K562 (cell line): ENCODE measurements around the gene DCPS. TPM values are rescaled to one million over a fixed set of nuclear protein-coding genes. Genes with fewer than 3 reads are reported as not detected.
A peak's percentile ranks its signal among the peaks of the same experiment; 100 is the strongest.

Experiments used
- ATAC-seq: fragments of 200-7000 bp; cut with Tn5 transposase; 3 replicates; pipeline ENCODE4 v1.9.1; 2020; ENCODE audit warnings: moderate library complexity
- BruUV-seq: library from RNA; stranded (reverse); fragments of 400-500 nt; replicated peaks from 2 replicates; lab custom pipeline; 2021; lab: Mats Ljungman, UMichigan
- CTCF ChIA-PET: fragments of 300-600 bp; formaldehyde crosslinking; extraction: SDS; loops from one replicate; lab custom pipeline; 2021; ENCODE audit warnings: low intra/inter-chr PET ratio; lab: Yijun Ruan, JAX
- POLR2A ChIA-PET: fragments of 300-600, 350-650 bp; sonication (Branson Sonifier 250); formaldehyde crosslinking; extraction: SDS; loops from one replicate; lab custom pipeline; 2021; ENCODE audit warnings: antibody characterized with exemption, inconsistent platforms; lab: Yijun Ruan, JAX
- DNase-seq, 4 experiments: peaks; one replicate each; pipeline versions ENCODE4 v3.0.0 to v3.0.0-alpha.2; 2011 to 2018; ENCODE audit warnings: low spot score in 3 of 4, mixed read lengths in 3 of 4; ENCODE audit errors: extremely low read depth in 1 of 4
- FAIRE-seq: peaks from 2 replicates; lab custom pipeline; 2011; peaks lifted over from hg19 to GRCh38; lab: Jason Lieb, UNC
- H2AFZ ChIP-seq: 2 replicates; pipeline ENCODE4 v1.6.0; 2011; ENCODE audit warnings: low read depth, low read length, control low read depth, inconsistent platforms
- H3K27ac ChIP-seq: fragments of 200-600 bp; 3 replicates; pipeline ENCODE4 v1.8.0; 2011; ENCODE audit warnings: low read depth, mild to moderate bottlenecking, control low read depth, inconsistent platforms, low read length, moderate library complexity, mixed read lengths; ENCODE audit errors: extremely low read depth
- H3K27me3 ChIP-seq, 2 experiments: fragments of 300-600 bp in 1 of 2; 2 replicates in 1 of 2; 3 replicates in 1 of 2; pipeline versions ENCODE4 v1.6.0 to v1.8.0; 2011; ENCODE audit warnings: inconsistent platforms in 2 of 2, low read length in 2 of 2, mild to moderate bottlenecking in 1 of 2, mixed read lengths in 1 of 2, moderate library complexity in 1 of 2; ENCODE audit not compliant: control insufficient read depth in 2 of 2, insufficient read depth in 2 of 2
- H3K36me3 ChIP-seq: fragments of 300-600 bp; 3 replicates; pipeline ENCODE4 v1.8.0; 2011; ENCODE audit warnings: mild to moderate bottlenecking, low read length, inconsistent platforms; ENCODE audit not compliant: control insufficient read depth, insufficient read depth
- H3K4me1 ChIP-seq, 2 experiments: fragments of 200-600 bp in 1 of 2; replicated peaks in 1 of 2; 2 replicates in 1 of 2; 3 replicates in 1 of 2; pipeline versions ENCODE4 v1.5.1 to v1.8.0; 2011; ENCODE audit warnings: inconsistent platforms in 2 of 2, low read length in 2 of 2, mild to moderate bottlenecking in 1 of 2, mixed read lengths in 1 of 2, moderate library complexity in 1 of 2; ENCODE audit not compliant: control insufficient read depth in 2 of 2, insufficient read depth in 2 of 2
- H3K4me2 ChIP-seq: 2 replicates; pipeline ENCODE4 v1.6.1; 2011; ENCODE audit warnings: low read length, control low read depth, inconsistent platforms, mixed read lengths; ENCODE audit not compliant: insufficient read depth
- H3K4me3 ChIP-seq: fragments of 200-600 bp; sonication (generic), shearing (Covaris generic); 2 replicates; pipeline ENCODE4 v1.5.1; 2016; ENCODE audit warnings: control low read depth, inconsistent platforms
- H3K79me2 ChIP-seq: fragments of 200-600 bp; 3 replicates; pipeline ENCODE4 v1.8.0; 2011; ENCODE audit warnings: low read length, inconsistent platforms; ENCODE audit not compliant: control insufficient read depth, insufficient read depth
- H3K9ac ChIP-seq, 2 experiments: 2 replicates each; pipeline versions ENCODE4 v1.6.0 to v1.6.1; 2011; ENCODE audit warnings: low read depth in 2 of 2, low read length in 2 of 2, control low read depth in 1 of 2, inconsistent platforms in 1 of 2, mild to moderate bottlenecking in 1 of 2, mixed read lengths in 1 of 2; ENCODE audit not compliant: insufficient read depth in 1 of 2
- H3K9me1 ChIP-seq: one replicate; pipeline ENCODE4 v1.6.0; 2011; ENCODE audit warnings: inconsistent platforms, mild to moderate bottlenecking, low read length, moderate library complexity; ENCODE audit not compliant: control insufficient read depth, insufficient read depth
- H3K9me3 ChIP-seq: replicated peaks from 2 replicates; pipeline ENCODE4 v1.5.1; 2011; ENCODE audit warnings: low read depth, low read length, inconsistent platforms; ENCODE audit not compliant: control insufficient read depth, insufficient read depth
- H4K20me1 ChIP-seq: replicated peaks from 2 replicates; pipeline ENCODE4 v1.6.1; 2011; ENCODE audit warnings: low read length, inconsistent platforms, mixed read lengths; ENCODE audit not compliant: control insufficient read depth, insufficient read depth
- BCOR ChIP-seq: fragments of 450-650 bp; IDR thresholded peaks from 2 replicates; pipeline ENCODE4 v1.6.1; 2016
- CEBPG ChIP-seq, 3 experiments: fragments of 200-800 bp in 1 of 3; sonication (Bioruptor generic) in 1 of 3; sonication (generic) in 1 of 3; formaldehyde crosslinking in 1 of 3; IDR thresholded peaks in 2 of 3; conservative IDR thresholded peaks in 1 of 3; 2 replicates each; pipeline versions ENCODE4 v1.6.1 to v1.8.0; 2016 to 2022; ENCODE audit warnings: missing compliant biosample characterization in 2 of 3, missing genetic modification characterization in 2 of 3, mild to moderate bottlenecking in 1 of 3, missing genetic modification reagents in 1 of 3
- CXXC5 ChIP-seq: fragments of 250-450 bp; sonication (Bioruptor Pico); IDR thresholded peaks from 2 replicates; pipeline ENCODE4 v1.8.0; 2022; ENCODE audit warnings: inconsistent platforms, mild to moderate bottlenecking, moderate library complexity
- ELF4 ChIP-seq: fragments of 450-650 bp; formaldehyde crosslinking; IDR thresholded peaks from 2 replicates; pipeline ENCODE4 v1.4.0; 2022; ENCODE audit warnings: missing genetic modification characterization
- FOXA1 ChIP-seq: fragments of 450-650 bp; IDR thresholded peaks from 2 replicates; pipeline ENCODE4 v1.6.1; 2016; ENCODE audit warnings: mild to moderate bottlenecking, borderline replicate concordance
- HMG20A ChIP-seq: fragments of 450-650 bp; formaldehyde crosslinking; conservative IDR thresholded peaks from 2 replicates; pipeline ENCODE4 v1.4.0; 2020; ENCODE audit warnings: mild to moderate bottlenecking, mixed read lengths
- KAT7 ChIP-seq: sonication (generic); formaldehyde crosslinking; IDR thresholded peaks from 2 replicates; pipeline ENCODE4 v1.8.0; 2022; ENCODE audit warnings: missing genetic modification reagents, mild to moderate bottlenecking, borderline replicate concordance
- LARP7 ChIP-seq: fragments of 450-650 bp; IDR thresholded peaks from 2 replicates; pipeline ENCODE4 v1.6.1; 2016
- MAFK ChIP-seq: IDR thresholded peaks from 2 replicates; pipeline ENCODE4 v1.6.1; 2011; ENCODE audit warnings: low read length, improper control_type of control experiment
- NEUROD1 ChIP-seq: fragments of 150-350 bp; IDR thresholded peaks from 2 replicates; pipeline ENCODE4 v1.6.1; 2014; ENCODE audit warnings: borderline replicate concordance, low read length, low read depth; ENCODE audit not compliant: partially characterized antibody
- NUFIP1 ChIP-seq: fragments of 450-650 bp; IDR thresholded peaks from 2 replicates; pipeline ENCODE4 v1.6.1; 2018; ENCODE audit not compliant: partially characterized antibody
- PPARD ChIP-seq: fragments of 250-450 bp; sonication (Bioruptor Pico); IDR thresholded peaks from 2 replicates; pipeline ENCODE4 v1.8.0; 2022; ENCODE audit warnings: inconsistent platforms, mild to moderate bottlenecking, moderate library complexity
- TAF7 ChIP-seq: fragments of 450-650 bp; IDR thresholded peaks from 2 replicates; pipeline ENCODE4 v1.6.1; 2016; ENCODE audit warnings: missing genetic modification characterization, missing compliant biosample characterization
- ZBTB8A ChIP-seq: fragments of 450-650 bp; IDR thresholded peaks from 2 replicates; pipeline ENCODE4 v1.6.1; 2018; ENCODE audit warnings: mild to moderate bottlenecking, moderate library complexity; ENCODE audit not compliant: partially characterized antibody
- ZC3H11A ChIP-seq: IDR thresholded peaks from 2 replicates; pipeline ENCODE4 v1.6.1; 2012; ENCODE audit warnings: low read depth, low read length, improper control_type of control experiment
- ZFP1 ChIP-seq: fragments of 450-650 bp; formaldehyde crosslinking; IDR thresholded peaks from 2 replicates; pipeline ENCODE4 v1.4.0; 2020; ENCODE audit warnings: mild to moderate bottlenecking, mixed read lengths
- ZNF444 ChIP-seq: fragments of 250-450 bp; sonication (Bioruptor Pico); IDR thresholded peaks from 2 replicates; pipeline ENCODE4 v1.4.0; 2020; ENCODE audit warnings: mild to moderate bottlenecking, moderate library complexity
- WGBS: fragments of 100-300 bp; shearing (Covaris generic); methylation state at CpG from one replicate; pipeline ENCODE4 v1.1.6; 2016; ENCODE audit warnings: low coverage, mixed read lengths; ENCODE audit not compliant: insufficient coverage; ENCODE audit errors: missing lambda C conversion rate; 5-methylcytosine and 5-hydroxymethylcytosine counted together
- in situ Hi-C: fragments of 300-500 bp; cut with MboI; formaldehyde crosslinking; loops from 4 replicates; pipeline ENCODE4 v1.15.0; 2018; ENCODE audit warnings: inconsistent platforms, mixed read lengths
- intact Hi-C: fragments of 100-400 bp; cut with micrococcal nuclease; formaldehyde crosslinking; loops from 2 replicates; pipeline ENCODE4 v1.14.2; 2022
- polyA plus RNA-seq, 8 experiments: library from polyadenylated mRNA; depleted of rRNA in 4 of 8; stranded (reverse) in 5 of 8; unstranded in 3 of 8; fragments of >200 nt; fragmentation: Nextera tagmentation in 2 of 8; fragmentation: Illumina TruSeq in 1 of 8; extraction: Ambion mirVana in 2 of 8; extraction: Trizol in 1 of 8; gene quantifications; 2 replicates each; pipeline versions ENCODE4 v1.2.1 to v1.2.3, GENCODE V29; 2011 to 2014; ENCODE audit warnings: inconsistent platforms in 1 of 8, missing spikeins in 1 of 8
- total RNA-seq, 7 experiments: library from RNA; depleted of rRNA in 6 of 7; stranded (reverse); fragments of >200 nt in 6 of 7; fragmentation: Illumina TruSeq in 2 of 7; extraction: Trizol in 2 of 7; gene quantifications; 2 replicates each; pipeline versions ENCODE4 v1.2.1 to v1.2.3, GENCODE V29; 2011 to 2021; ENCODE audit warnings: low replicate concordance in 1 of 7
- TF ChIP-seq, protein P1 (sequence below): fragments of 450-650 bp; IDR thresholded peaks from 2 replicates; pipeline ENCODE4 v1.6.1; 2017; ENCODE audit warnings: mild to moderate bottlenecking, moderate library complexity
- TF ChIP-seq, protein P2 (sequence below): fragments of 450-650 bp; IDR thresholded peaks from 2 replicates; pipeline ENCODE4 v1.6.1; 2018; ENCODE audit warnings: mild to moderate bottlenecking, low read depth; ENCODE audit not compliant: partially characterized antibody

DCPS gene
- total and polyA plus RNA-seq, 9 of the 15 experiments (the other 6 are each of a cell fraction or from before 2014, with no cell fraction given), result 8.7 to 38.1 (median 17.9) TPM

GRCh38 chr11:126340960-126341606, 37.2 kb downstream of the DCPS start:
- ChIA-PET POLR2A (interaction anchor here (0.7 to 0.9 kb wide), 2 partner anchors 8 to 12 kb away, joined by 3 to 4 read pairs; no protein-coding TSS in a partner anchor), CTCF (no interaction called here)
- WGBS, result 65% methylated on average over 7 of the region's 7 CpGs
- Histone ChIP-seq H3K27me3 (no peaks in the 10 kb centered on the region), H3K36me3 (peaks cover 44% of the 10 kb centered on the region; the same call in 2 of the 3 replicates), H3K4me1 (peaks cover 20 to 41% of the 10 kb centered on the region in 2 experiments), H3K9me1 (peaks cover 8% of the 10 kb centered on the region), H3K4me3 (no peak overlapping the region), H3K9ac (peak overlapping the region in 1 of 2 experiments; percentile 3; a peak in 1 of 4 replicates), H3K9me3 (no peaks in the 10 kb centered on the region), H4K20me1 (no peaks in the 10 kb centered on the region), H3K4me2 (no peak overlapping the region), H2AFZ (no peak overlapping the region), H3K79me2 (no peaks in the 10 kb centered on the region; the same call in 2 of the 3 replicates), H3K27ac (no peak overlapping the region)
- DNase-seq (no peak), FAIRE-seq (no peak), ATAC-seq (no peak)
- intact Hi-C loops, result no loop called here
- no peak for TF ChIP-seq HMG20A (CRISPR knock-in tag)
- no peak for TF ChIP-seq ELF4
- no peak for TF ChIP-seq KAT7 (CRISPR knock-in tag)
- TF ChIP-seq ZFP1, result no peak
- TF ChIP-seq, protein P1, sequence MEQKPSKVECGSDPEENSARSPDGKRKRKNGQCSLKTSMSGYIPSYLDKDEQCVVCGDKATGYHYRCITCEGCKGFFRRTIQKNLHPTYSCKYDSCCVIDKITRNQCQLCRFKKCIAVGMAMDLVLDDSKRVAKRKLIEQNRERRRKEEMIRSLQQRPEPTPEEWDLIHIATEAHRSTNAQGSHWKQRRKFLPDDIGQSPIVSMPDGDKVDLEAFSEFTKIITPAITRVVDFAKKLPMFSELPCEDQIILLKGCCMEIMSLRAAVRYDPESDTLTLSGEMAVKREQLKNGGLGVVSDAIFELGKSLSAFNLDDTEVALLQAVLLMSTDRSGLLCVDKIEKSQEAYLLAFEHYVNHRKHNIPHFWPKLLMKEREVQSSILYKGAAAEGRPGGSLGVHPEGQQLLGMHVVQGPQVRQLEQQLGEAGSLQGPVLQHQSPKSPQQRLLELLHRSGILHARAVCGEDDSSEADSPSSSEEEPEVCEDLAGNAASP, result no peak
- no peak for TF ChIP-seq ZNF444 (CRISPR knock-in tag)
- TF ChIP-seq, protein P2, sequence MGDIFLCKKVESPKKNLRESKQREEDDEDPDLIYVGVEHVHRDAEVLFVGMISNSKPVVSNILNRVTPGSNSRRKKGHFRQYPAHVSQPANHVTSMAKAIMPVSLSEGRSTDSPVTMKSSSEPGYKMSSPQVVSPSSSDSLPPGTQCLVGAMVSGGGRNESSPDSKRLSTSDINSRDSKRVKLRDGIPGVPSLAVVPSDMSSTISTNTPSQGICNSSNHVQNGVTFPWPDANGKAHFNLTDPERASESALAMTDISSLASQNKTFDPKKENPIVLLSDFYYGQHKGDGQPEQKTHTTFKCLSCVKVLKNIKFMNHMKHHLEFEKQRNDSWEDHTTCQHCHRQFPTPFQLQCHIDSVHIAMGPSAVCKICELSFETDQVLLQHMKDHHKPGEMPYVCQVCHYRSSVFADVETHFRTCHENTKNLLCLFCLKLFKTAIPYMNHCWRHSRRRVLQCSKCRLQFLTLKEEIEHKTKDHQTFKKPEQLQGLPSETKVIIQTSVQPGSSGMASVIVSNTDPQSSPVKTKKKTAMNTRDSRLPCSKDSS, result no peak
- no peak for TF ChIP-seq CXXC5 (CRISPR knock-in tag)
- TF ChIP-seq NUFIP1, result no peak
- TF ChIP-seq TAF7 (tag), result no peak
- TF ChIP-seq NEUROD1, result no peak
- no peak for TF ChIP-seq PPARD
- TF ChIP-seq LARP7, result no peak
- TF ChIP-seq BCOR, result no peak
- no peak for TF ChIP-seq FOXA1
- TF ChIP-seq MAFK, result no peak
- no peak for TF ChIP-seq ZC3H11A
- no peak for TF ChIP-seq ZBTB8A
- TF ChIP-seq CEBPG (CRISPR knock-in tag; IDR thresholded peaks at IDR 0.05), result no peak
- no peak for TF ChIP-seq CEBPG (tag; conservative IDR thresholded peaks at IDR 0.05 in 1 of 2, IDR thresholded peaks at IDR 0.05 in 1 of 2)
- in situ Hi-C loops, result no loop called here
- no TSS peak for BruUV-seq
